HG03045 (cell line): Measurements from ENCODE around the gene CDH2.

ENCODE experiments used
- ATAC-seq: cut with Tn5 transposase; IDR thresholded peaks from one replicate; pipeline ENCODE4 v1.9.1; 2021; ENCODE audit warnings: mild to moderate bottlenecking, moderate library complexity; ENCODE audit not compliant: unreplicated experiment

Gene CDH2

DNA sequence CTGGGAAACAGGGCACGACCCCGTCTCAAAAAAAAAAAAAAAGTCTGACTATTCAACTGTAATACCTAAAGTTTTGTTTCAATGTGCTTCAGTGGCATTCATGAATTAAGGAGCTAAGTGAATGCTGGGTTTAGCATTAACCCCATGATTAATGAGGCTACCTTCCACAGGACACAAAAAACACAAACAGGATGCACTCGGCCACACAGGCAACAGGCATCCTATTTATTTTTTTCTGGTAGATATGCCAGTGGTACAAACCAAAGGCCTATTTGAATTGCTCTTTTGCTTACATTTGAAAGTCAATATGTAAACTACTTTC, 48.3 kb downstream of the CDH2 start:
- no peak for ATAC-seq

DNA sequence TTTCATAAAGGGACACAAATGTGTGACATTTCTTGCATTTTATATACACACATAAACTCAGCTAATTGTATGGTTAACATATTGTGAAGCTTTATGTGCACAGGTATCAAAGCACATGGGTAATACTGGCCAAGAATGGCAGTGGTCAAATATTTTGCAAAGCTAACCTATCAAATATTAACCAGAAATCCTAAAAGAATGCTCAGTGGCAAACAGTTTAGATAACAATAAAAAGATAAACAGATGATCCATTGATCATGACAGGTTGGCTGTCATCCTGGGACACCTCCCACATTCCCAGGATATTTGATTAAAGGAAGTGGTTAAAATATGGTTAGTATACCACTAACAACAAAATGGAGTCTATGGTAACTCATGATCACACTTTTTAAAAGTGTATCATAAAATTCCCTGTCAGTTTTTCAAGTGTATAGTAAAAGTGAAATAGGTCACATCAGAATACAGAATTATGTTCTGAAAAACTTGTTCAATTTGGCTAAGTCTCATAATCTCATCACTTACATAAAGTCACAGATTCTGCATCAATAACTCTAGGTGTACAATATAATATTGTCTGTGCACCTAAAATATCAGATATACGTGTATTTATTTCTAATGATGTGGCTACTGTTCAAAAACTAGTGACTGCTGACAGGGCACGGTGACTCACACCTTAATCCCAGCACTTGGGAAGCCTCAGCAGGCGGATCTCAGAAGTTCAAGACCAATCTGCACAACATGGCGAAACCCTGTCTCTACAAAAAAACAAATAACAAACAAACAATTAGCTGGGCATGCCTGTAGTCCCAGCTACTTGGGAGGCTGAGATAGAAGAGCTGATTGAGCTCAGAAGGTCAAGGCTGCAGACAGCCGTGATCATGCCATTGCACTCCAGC, 48.9 kb downstream of the CDH2 start:
- ATAC-seq, result no peak

DNA sequence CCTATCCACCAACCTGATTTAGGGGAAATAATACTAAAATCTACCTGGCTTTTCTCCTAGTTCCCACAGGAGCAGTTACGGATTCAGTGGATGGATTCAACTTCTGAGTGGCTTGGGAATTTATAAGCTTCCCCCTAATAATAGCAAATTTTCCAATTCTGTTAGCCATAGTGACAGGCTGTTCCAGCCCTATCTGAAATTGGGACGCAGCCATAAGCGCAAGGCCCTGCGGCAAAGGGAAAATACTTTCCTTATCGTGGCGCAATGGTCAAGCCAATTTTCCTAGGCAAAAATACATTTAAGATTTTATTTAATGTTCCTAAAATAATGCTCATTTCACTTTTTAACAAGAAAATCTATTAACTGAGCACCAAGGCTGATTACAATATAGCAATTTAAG, 49.7 kb downstream of the CDH2 start:
- no peak for ATAC-seq

DNA sequence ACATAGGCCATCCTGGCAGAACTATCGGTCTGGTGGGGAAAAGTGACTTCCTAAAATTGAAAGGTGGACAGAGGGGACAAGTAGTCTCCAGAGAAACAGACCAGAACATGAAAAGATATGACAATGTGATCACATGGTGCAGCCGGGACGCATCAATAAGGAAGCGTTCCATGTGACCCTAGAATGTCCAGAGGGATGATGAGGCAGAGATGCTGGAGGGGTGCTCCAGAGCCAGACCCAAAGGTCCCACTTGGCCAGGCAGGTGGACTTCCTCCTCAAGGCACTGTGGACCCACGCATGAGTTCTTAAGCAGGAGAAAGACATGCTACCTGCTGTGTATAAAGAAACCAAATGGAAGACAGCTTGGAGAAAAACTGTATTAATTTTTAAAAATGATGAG, 50.2 kb downstream of the CDH2 start:
- ATAC-seq, result no peak

DNA sequence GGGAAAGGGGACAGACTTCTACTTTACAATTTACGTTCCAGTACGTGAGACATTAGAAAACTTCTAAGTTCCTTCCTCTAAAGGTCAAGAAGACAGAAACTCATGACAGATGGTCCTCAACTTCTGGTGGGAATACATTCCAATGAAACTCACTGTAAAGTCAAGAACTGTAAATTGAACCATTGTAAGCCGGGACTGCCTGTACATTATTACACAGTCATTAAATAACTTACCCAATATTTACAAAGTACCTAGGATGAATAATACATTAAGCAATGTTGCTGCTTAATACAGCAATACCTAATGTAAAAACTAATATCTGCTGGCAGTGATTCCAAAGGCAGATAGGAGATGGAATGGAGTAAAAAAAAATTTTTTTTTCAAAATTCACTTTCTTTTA, 51.9 kb downstream of the CDH2 start:
- ATAC-seq, result no peak

DNA sequence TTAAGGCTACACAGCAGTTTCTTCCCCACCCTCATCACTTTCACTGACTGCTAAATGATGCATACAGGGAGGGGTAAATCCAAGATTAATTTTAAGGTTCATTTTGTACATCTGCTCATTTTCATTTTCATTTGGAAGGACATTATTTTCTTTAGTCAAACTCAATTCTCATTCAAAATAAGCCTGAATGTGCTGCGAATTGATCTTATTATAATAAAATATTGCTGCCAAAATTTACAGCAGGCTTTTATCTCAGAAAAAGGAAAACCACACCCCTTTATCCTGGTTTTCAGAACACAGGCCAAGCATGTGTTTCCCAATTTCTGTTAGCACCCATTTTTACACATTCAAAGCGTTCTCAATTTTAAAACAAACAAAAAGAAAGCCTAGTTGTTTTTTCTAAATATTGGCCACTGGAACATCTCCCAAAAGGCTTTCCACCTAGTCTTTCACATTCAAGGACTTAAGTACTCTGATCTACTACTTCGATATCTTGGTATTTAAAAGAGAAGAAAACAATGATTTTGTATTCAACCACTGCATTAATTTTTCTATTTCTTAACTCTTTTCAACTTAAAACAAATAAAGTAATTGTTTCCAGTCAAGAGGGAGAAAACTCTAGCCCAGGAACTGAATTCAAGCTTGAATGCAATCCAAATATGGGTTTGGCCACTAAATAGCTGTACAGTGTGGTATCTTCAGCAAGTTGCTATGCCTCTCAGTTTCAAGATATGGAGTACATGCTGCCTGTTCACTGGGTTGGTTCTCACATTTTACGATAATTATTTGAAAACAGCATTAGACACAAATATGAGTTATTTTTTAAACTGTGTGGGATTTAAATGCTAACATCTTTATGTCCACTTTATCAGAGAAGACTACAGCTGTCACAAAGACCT, 52.5 kb downstream of the CDH2 start:
- ATAC-seq, result no peak

DNA sequence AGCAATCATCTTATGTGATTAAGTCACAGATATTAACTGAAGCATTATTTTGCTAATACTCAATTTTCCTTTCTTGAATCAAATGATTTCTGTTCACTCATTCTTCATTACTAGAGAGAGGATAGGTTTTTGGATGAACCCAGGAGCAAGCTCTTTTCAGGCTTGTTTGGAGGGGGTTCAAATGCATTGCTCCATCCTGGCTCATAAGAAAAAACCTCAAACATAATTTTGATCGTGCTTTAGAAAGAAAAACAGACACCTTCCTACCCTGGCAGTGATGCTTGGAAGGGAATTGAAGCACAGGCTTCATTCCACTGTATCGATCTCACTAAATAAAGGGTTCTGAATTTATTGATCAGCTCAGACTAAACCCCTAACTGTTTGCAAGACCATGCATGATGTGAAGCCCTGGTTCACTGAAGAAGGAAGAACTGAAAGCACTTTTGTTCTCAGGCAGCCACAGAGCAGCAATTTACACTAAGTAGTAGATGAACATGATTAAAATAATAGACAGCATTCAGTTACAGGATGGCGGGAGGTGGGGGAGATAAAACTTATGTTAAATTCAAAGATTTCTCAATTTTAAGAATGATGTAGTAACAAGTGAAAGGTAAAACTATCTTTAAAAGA, 53.4 kb downstream of the CDH2 start:
- no peak for ATAC-seq

DNA sequence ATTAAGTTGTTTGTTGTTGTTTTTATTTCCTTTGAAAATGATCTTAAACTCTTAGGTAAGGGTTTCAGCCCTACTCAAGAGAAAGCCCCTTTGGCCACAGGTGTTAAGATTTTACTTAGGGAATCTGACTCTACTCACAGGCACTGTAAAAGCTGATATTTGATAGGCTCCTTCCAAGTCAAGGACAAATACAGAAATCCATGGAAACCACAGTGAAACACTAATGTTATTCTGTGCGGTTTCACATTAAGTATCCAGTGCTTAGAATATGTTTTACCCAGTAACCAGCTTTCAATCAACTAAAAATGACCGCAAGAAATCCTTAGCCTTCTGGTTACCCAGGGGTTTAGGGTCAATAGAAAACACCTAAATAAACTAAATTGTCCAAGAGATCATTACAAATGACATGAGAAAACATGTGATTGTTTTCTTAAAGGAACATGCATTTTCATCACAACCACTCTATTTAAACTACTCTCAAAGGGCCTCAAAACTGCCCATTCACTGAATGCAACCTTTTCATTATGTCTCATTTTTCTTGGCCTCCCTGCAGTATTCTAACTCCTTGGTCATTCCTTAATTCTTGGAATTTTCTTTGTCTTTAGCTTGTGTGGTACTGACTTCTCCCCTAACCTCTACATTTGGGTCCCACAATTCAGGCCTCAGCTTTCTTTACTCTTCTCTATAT, 56.0 kb downstream of the CDH2 start:
- ATAC-seq, result no peak

DNA sequence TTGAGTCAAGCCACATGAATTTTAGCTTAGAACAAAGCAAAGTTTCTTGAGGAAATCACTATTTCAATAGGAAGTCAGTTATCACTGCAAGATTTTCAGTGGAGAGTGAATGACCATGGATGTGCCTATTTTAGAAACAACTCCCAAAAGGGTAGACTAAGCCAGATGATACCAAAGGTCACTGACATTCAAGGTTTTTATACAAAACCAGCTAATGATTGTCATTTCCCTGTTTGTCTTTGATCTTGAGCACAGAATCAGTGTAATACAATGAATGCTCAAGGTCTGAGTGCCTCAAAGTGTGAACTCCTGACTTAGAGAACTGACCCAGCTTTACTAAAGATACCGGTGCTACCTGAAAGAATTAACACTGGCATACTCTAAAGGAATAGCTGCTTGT, 60.5 kb downstream of the CDH2 start:
- no peak for ATAC-seq

DNA sequence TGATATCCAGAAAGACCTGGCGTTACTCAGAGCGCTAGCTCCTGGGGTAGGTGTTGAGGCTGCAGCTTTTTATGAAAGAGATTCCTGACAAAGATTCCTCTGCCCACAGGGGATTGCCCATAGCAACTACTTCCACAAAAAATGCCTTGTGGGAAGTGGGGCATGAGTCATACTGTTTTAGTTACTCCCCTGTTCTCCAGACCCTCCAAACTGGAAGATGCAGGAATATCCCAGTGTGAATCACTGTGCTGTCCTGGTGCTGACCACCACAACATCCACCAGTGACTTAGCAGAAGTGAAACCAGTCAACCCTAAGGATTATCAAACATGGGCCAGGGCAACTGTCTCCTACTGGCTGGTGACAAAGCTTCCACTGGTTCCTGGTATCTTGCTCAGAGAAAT, 61.8 kb downstream of the CDH2 start:
- no peak for ATAC-seq

DNA sequence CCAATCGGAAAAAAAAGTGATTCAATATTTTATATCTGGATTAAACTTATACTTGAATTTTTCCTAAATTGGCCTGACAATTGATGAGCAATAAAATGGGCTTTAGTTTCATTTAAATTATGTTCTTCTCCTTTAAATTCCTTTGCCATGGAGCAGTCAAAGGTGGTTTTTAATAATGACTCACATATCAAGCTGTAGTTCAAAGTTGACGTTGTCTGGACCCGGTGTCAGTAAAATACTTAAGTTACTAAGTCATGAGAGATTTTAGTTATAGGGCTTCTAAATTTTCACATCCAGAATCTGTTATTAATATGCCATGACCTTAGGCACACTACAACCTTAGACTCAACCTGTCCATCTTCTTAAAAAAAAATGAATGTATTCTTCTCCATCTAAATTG, 62.5 kb downstream of the CDH2 start:
- no peak for ATAC-seq

DNA sequence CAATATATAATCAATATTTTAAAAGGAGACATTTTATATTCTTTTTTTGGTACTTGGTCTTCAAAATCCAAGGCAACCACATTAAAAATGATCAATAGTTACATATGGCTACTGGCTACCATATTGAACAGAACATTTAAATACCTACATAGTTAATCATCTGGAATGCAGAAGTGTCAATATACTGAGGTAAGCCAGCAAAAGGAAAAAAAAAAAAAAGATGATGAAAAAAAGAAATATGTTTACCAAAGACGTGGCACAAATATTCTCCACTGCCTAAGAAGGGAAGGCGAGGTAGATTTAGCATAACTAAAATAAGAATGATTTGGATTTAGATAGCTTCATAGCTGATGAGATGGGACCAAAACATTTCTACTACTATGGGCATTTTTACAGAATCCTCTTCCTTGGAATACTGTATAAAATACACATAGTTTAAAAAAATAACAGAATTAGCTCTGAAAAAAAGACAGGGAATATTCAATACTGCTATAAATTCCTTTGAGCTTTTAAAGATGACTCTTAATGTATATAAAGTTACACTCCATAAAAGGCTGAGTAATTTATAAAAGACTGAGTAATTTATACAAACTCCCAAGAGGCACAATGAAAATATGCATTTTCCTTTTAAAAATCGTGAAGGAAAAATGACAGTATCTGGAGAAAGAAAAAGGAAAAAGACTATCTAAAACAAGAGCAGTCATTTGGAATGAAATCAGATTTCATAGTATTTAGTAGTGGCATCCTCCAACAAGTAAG, 63.5 kb downstream of the CDH2 start:
- no peak for ATAC-seq

DNA sequence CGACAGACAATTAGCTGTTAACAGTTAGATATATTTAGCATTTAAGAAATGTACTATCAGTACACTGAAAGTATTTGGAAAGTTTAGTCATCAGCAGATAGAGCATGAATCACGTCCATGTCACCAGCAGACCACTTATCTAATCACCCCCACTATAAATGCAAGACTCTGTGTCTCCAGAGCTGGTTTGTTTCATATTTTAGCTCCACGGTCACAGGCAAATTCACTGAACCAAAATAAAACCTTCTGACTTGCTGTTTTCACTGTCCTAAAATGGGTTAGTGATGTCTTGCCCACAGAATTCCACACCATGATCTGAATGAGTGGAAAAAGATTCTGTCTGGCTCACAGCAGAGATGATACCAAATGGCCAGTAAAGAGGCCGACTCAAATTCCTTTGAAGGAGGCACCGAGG, 64.9 kb downstream of the CDH2 start:
- ATAC-seq, result no peak

DNA sequence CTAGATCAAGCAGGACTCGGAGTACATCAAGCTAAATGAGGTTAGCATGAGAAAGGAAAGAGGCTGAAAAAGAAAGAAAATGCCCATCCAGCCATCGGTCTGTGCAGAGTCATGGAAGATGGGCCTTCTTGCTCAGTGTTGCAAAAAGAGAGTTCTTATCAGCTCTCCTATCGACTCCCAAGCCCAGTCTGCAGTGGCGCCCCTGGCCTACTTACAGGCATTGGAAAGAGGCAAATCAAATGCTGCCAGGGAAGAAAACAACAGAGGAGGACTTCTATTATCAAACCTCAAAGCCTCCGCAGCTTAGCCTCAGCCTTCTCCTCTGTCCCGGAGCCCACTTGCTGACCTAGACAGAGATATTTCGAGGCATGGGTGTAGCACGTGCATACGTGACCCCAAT, 66.0 kb downstream of the CDH2 start:
- no peak for ATAC-seq

DNA sequence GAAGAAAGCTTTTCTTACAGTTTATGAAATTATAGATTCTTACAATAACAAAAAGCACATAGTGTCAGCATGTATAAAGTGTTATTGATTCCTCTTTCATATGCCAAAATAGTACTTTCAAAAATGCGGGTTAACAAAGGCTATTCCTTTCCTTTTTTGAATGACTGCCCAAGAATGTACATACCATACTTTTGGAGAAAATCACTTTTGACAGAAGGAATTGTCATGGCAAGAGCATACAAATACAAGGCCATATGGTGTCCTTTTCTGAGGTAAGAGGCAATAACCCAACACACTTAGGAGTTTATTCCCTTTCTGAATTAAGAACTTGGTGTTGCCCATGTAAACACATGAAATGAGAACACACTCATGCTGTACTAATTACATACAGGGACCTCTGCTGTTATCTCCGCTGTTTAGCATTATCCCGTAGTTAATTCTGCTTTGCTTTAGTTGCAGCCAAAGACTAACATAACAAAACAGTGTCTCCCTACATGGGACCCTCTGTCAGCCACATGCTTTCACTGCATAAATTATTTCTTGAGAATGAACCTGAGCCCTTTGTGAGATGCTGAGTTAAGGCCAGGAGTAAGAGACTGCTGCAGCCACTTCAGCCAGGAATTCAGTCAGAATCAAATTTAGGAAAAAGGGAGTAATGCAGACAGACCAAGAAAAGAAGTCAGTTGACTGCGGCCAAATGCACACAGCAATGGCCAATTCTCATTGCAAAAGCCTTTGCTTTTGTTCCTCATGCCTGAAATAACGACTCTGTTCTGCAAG, 67.0 kb downstream of the CDH2 start:
- no peak for ATAC-seq

DNA sequence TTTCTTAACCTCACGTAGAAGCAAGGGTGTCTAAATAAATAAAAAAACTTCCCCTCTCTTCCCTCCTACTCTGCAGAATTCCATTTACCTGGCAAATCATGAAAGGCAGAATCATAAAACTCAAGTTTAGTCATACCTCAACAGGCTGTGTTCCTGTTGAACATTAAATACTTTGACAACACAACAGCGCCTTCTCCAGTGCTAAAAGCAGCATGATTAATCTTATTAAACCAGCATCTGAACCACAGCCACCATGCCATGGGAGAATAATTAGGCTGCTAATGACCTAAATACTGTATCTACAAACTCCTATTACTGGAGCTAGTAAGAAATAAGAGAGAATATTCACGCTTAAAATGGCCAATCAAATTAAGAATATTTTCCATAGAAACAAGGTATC, 68.1 kb downstream of the CDH2 start:
- ATAC-seq, result no peak

DNA sequence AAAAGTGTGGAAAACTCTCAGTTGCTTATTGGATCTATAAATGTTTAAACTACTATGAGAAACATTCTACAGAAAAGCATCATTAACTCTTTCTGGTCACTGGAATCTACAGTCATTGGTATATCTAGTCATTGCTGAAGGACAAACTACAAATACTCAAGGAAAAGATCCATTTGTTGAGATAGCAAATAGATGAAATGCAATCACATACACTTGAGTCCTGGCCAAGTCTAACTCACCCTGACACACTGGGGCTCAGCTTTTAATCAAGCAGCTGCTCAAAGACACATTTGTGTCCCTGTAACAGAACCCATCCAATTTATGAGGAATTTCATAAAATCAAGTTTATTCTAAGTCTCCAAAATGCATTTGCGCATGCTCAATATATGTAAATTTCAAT, 68.7 kb downstream of the CDH2 start:
- no peak for ATAC-seq

DNA sequence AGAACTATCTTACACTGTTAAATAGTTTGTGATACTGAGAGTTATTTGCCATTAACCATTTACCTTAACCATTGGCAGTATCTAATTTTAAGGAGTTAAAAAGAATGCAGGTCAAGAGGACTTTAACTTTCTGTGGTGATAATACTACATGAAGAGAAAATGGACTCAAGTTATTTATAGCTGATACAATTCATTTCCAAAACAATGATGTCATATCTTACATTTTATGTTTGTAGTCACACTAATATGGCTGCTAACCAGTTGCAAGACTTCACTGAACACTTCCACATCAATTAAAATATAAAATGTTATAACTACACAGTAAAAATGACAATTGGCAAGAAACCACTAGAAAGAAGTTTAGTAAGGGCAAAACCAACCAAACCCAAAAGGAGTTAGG, 77.7 kb downstream of the CDH2 start:
- no peak for ATAC-seq

DNA sequence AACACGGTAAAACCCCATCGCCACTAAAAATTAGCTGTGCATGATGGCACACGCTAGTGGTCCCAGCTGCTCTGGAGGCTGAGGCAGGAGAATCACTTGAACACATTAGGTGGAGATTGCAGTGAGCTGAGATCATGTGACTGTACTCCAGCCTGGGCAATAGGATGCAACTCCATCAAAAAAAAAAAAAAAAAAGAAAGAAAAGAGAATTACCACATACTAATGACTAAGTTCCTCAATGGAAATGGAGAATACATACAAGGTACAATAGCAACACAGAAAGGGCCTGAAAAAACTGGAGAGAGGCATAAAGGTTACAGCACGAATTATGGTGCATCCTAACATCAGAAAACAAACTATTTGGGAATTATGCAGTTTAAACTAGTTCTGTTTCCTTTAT, 81.3 kb downstream of the CDH2 start:
- no peak for ATAC-seq

DNA sequence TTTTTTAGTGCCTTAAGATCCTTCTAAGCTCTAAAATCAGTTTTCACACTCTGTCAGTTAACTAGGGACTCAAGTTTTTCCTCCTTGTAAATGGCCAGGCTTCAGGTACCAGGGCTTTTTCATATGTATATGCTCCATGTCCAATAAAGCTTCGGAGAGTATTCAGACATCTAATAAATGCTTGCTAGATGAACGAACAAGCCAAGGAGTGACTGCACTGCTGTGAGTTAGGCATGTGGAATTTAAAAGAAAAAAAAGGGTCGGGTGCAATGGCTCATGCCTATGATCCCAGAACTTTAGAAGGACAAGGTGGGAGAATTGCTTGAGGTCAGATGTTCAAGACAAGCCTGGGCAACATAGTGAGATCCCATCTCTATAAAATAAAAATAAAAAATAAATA, 81.9 kb downstream of the CDH2 start:
- ATAC-seq, result no peak
